GM04504 (cell line): Measurements from ENCODE around the gene C9orf50.

Source experiments
- DNase-seq: peaks from one replicate; pipeline ENCODE4 v3.0.0-alpha.2; 2012; ENCODE audit warnings: low read depth

Gene C9orf50

GRCh38 chr9:129591916-129592315 lies 29.0 kb downstream of the C9orf50 start:
- no peak for DNase-seq

- no peak for DNase-seq
Observed at GRCh38 chr9:129590466-129590865, 30.4 kb downstream of the C9orf50 start.

- no peak for DNase-seq
Observed at GRCh38 chr9:129587487-129588262, 33.2 kb downstream of the C9orf50 start.

GRCh38 chr9:129586685-129587084 lies 34.2 kb downstream of the C9orf50 start:
- no peak for DNase-seq

- no peak for DNase-seq
Observed at GRCh38 chr9:129586245-129586644, 34.7 kb downstream of the C9orf50 start.

- no peak for DNase-seq
Observed at GRCh38 chr9:129585352-129585751, 35.5 kb downstream of the C9orf50 start.

- DNase-seq = no peak
Observed at GRCh38 chr9:129584136-129584535, 36.8 kb downstream of the C9orf50 start.

GRCh38 chr9:129583308-129584038 lies 37.4 kb downstream of the C9orf50 start:
- DNase-seq = no peak

- DNase-seq = no peak
Observed at GRCh38 chr9:129582855-129583254, 38.0 kb downstream of the C9orf50 start.

GRCh38 chr9:129581505-129582189 lies 39.3 kb downstream of the C9orf50 start:
- no peak for DNase-seq

- no peak for DNase-seq
Observed at GRCh38 chr9:129580211-129580915, 40.5 kb downstream of the C9orf50 start.

- DNase-seq = no peak
Observed at GRCh38 chr9:129579294-129579693, 41.6 kb downstream of the C9orf50 start.

GRCh38 chr9:129576546-129577543 lies 44.1 kb downstream of the C9orf50 start:
- no peak for DNase-seq

- DNase-seq = no peak
Observed at GRCh38 chr9:129575818-129576217, 45.1 kb downstream of the C9orf50 start.

GRCh38 chr9:129574911-129575585 lies 45.9 kb downstream of the C9orf50 start:
- no peak for DNase-seq

- DNase-seq = no peak
Observed at GRCh38 chr9:129573977-129574376, 46.9 kb downstream of the C9orf50 start.

GRCh38 chr9:129572517-129572916 lies 48.4 kb downstream of the C9orf50 start:
- DNase-seq = no peak

- no peak for DNase-seq
Observed at GRCh38 chr9:129572052-129572425, 48.9 kb downstream of the C9orf50 start.

GRCh38 chr9:129571298-129572051 lies 49.4 kb downstream of the C9orf50 start:
- no peak for DNase-seq
